GM18526 (cell line): Measurements from ENCODE around the gene ABHD17A.

Experiments
- POLR2A ChIP-seq: IDR thresholded peaks from 3 replicates; pipeline ENCODE4 v1.6.1; 2011; ENCODE audit not compliant: insufficient read length; ENCODE audit errors: extremely low read depth

Gene ABHD17A

GRCh38 chr19:1893791-1894190, 8.5 kb upstream of the ABHD17A start:
- no peak for TF ChIP-seq POLR2A

- TF ChIP-seq POLR2A, result no peak
These were observed 4.6 kb upstream of the ABHD17A start for GRCh38 chr19:1889907-1890306.

GRCh38 chr19:1888385-1888784, 3.1 kb upstream of the ABHD17A start:
- TF ChIP-seq POLR2A, result no peak

- no peak for TF ChIP-seq POLR2A
These were observed 469 bp downstream of the ABHD17A start for GRCh38 chr19:1884719-1885334.

- no peak for TF ChIP-seq POLR2A
These were observed 991 bp downstream of the ABHD17A start for GRCh38 chr19:1884291-1884718.

GRCh38 chr19:1883784-1884183, 1.5 kb downstream of the ABHD17A start:
- TF ChIP-seq POLR2A, result no peak

- TF ChIP-seq POLR2A, result no peak
These were observed 2.3 kb downstream of the ABHD17A start for GRCh38 chr19:1882786-1883692.

- no peak for TF ChIP-seq POLR2A
These were observed 3.1 kb downstream of the ABHD17A start for GRCh38 chr19:1882089-1882785.

GRCh38 chr19:1880611-1881392, 4.5 kb downstream of the ABHD17A start:
- no peak for TF ChIP-seq POLR2A

GRCh38 chr19:1875646-1876495, 9.4 kb downstream of the ABHD17A start:
- TF ChIP-seq POLR2A, result peak; percentile 90

- TF ChIP-seq POLR2A, result no peak
These were observed 10.6 kb downstream of the ABHD17A start for GRCh38 chr19:1874554-1875185.

- TF ChIP-seq POLR2A, result no peak
These were observed 11.5 kb downstream of the ABHD17A start for GRCh38 chr19:1873524-1874473.

GRCh38 chr19:1872807-1873523, 12.3 kb downstream of the ABHD17A start:
- no peak for TF ChIP-seq POLR2A
